Skin of body (tissue), 2 donors: Measurements from ENCODE around the gene FBXO7. TPM values are rescaled to one million over a fixed set of nuclear protein-coding genes. Genes with fewer than 3 reads are reported as not detected.

Experiments
- DNase-seq: peaks from one replicate; lab custom pipeline; 2025; lab: John Stamatoyannopoulos, UW
- total RNA-seq: library from RNA; depleted of rRNA; stranded (reverse); fragments of >200 nt; gene quantifications from one replicate; pipeline ENCODE4 v1.2.3, GENCODE V29; 2014

The FBXO7 gene
- total RNA-seq, 1 donor from 2014 or later: 71.6 TPM

DNA sequence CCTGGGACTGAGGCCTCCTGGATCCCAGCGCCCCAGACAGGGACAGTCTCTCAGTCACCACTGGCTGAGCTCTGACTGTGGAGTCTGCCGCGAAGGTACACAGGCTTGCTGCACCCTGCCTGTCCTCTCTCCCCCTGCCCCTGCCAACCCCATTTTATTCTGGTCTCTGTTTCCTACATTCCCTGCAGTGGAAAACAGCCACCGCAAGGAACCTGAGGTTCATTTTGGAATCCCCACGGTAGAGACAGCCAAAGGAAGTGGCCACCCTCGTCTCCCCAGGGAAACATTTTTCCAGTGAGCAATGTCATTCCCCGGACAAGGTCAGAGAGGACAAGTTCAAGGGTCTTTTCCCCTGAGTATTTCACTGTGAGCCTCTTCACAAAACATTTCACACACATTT lies 56.6 kb downstream of the FBXO7 start:
- no peak for DNase-seq

GRCh38 chr22:32531931-32532819 lies 57.6 kb downstream of the FBXO7 start:
- no peak for DNase-seq

GRCh38 chr22:32532820-32533128 lies 58.2 kb downstream of the FBXO7 start:
- no peak for DNase-seq

DNA sequence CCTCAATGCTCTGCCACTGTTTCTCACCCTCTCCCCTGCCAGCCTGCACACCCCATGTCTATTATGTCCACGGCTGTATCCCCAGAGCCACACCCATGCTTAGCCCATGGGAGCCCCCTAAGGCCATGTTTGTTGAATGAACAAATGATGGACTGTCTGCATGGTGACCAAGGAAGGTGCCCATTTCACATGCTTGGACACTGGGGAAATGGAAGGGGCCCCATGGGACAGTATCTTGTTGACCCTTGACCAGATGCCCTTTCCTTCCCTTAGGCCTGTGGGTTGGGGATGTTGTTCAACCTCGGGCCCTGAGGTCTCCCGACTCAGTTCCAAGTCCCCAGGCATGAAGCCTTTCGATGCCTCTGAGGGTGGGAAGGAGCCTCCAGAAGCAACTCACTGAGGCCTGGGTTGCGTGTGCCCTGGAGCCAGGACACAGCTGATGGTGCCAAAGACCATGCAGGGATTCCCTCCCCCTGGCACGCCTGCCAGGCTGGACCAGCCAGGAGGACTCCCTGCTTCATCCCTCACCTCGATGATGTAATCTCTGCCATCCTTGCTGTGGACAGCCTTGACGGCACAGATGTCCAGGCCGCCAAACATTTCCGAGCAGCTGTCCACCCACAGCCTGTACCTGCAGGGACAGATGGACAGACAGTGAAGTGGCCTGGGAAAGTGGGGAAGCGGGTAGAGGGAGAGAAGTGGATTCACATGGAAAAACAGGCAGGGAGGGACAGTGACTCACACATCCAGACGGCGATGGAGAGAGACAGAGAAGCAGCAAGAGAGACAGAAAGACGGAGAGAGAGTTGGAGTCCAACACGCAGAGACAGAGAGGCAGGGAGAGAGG lies 58.9 kb downstream of the FBXO7 start:
- DNase-seq: no peak

- peak; percentile 38 for DNase-seq
Measured at GRCh38 chr22:32534252-32535235, 59.9 kb downstream of the FBXO7 start.

GRCh38 chr22:32535531-32536190 lies 61.0 kb downstream of the FBXO7 start:
- DNase-seq: no peak

- no peak for DNase-seq
Measured at GRCh38 chr22:32536352-32536751, 61.7 kb downstream of the FBXO7 start.

DNA sequence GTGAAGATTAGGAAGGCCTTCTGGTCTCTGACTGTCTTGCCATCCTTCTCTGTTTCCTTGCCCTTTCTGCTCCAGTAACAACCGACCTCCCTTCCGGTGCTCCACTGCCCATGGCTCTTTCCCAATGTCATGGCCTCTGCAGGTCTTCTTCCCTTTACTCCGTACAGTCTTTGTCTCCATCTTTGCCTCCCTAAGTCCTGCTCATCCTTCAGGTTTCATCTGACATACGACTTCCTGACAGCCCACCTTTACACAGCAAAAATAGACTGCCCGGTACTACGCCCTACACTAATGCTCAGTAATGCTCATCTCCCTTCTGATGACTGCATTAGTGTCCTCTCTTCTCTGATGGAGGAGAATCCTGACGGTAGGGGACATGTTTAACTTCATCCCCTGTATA lies 63.9 kb downstream of the FBXO7 start:
- DNase-seq: no peak

- no peak for DNase-seq
Measured at GRCh38 chr22:32539631-32540421, 65.2 kb downstream of the FBXO7 start.

DNA sequence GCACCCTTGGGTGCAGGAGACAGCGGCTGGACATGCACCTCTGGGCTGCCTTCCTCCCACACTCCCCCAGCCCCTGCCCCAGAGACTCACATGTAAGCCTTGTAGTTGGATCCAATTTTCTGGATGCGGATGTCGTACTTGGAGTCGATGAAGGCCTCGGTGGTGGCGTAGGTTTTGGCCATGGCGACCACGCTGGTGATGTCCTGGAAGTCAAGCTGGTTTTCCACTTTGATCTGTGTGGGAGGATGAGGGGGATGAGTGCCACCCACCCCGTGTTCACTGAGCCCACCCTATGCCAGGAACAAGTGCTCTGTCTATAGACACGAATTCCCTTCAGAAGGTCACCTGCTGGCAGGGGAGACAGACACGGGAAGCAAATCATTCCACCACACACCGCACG lies 66.9 kb downstream of the FBXO7 start:
- no peak for DNase-seq

GRCh38 chr22:32542066-32542676 lies 67.6 kb downstream of the FBXO7 start:
- no peak for DNase-seq

GRCh38 chr22:32542677-32543357 lies 68.2 kb downstream of the FBXO7 start:
- no peak for DNase-seq

GRCh38 chr22:32544953-32545558 lies 70.4 kb downstream of the FBXO7 start:
- DNase-seq: no peak

DNA sequence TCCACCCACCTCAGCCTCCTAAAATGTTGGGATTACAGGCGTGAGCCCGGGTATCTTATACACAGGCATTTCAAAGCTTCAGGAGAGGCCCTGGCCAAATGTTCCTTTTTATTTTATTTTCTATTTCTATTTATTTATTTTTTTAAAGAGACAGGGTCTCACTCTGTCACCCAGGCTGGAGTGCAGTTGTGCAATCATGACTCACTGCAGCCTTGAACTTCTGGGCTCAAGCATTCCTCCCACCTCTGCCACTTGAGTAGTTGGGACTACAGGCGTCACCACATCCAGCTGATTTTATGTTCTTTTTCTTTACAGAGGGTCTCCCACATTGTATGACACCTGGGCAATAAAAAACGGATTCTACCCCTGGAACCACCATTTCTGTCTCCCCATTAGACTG lies 71.2 kb downstream of the FBXO7 start:
- DNase-seq: no peak

- DNase-seq: no peak
Measured at GRCh38 chr22:32546496-32546895, 71.9 kb downstream of the FBXO7 start.

GRCh38 chr22:32546935-32547334 lies 72.3 kb downstream of the FBXO7 start:
- DNase-seq: no peak

DNA sequence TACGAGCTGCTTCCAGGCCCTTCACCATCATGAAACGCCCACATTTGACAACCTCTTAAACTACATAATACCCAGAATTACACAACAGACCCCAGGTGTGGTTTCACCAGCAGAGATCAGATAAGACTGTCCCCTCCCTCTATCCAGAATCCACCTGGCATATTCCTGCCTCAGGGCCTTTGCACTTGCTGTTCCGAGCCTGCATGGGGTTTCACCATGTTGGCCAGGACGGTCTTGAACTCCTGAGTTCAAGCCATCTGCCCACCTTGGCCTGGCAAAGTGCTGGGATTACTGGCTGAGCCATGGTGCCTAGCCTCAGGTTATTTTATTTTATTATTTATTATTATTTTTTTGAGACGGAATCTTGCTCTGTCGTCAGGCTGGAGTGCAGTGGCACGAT lies 73.4 kb downstream of the FBXO7 start:
- DNase-seq: no peak
